GM21619 (cell line): ENCODE measurements around the gene TBX5.
"Not testable (repeated sequence)": the region's sequence is repeated elsewhere in the genome, so short reads cannot be mapped to it uniquely, and the experiment has no call there.

ENCODE experiments used
- ATAC-seq: cut with Tn5 transposase; IDR thresholded peaks from one replicate; pipeline ENCODE4 v1.9.1; 2021; ENCODE audit not compliant: unreplicated experiment

TBX5 gene

GRCh38 chr12:114391088-114391487 lies 14.9 kb downstream of the TBX5 start:
- no peak for ATAC-seq

- no peak for ATAC-seq
These were observed 21.2 kb downstream of the TBX5 start for GRCh38 chr12:114384739-114385138.

GRCh38 chr12:114381177-114381576 lies 24.8 kb downstream of the TBX5 start:
- no peak for ATAC-seq

- ATAC-seq: no peak
These were observed 34.2 kb downstream of the TBX5 start for GRCh38 chr12:114371733-114372132.

GRCh38 chr12:114371250-114371649 lies 34.7 kb downstream of the TBX5 start:
- ATAC-seq: no peak

GRCh38 chr12:114368685-114369452 lies 37.1 kb downstream of the TBX5 start:
- no peak for ATAC-seq

- ATAC-seq: no peak
These were observed 44.0 kb downstream of the TBX5 start for GRCh38 chr12:114361992-114362391.

- ATAC-seq: no peak
These were observed 44.4 kb downstream of the TBX5 start for GRCh38 chr12:114361545-114361944.

GRCh38 chr12:114360485-114360884 lies 45.5 kb downstream of the TBX5 start:
- ATAC-seq: no peak

- no peak for ATAC-seq
These were observed 50.4 kb downstream of the TBX5 start for GRCh38 chr12:114355389-114356088.

- ATAC-seq: not testable (repeated sequence)
These were observed 56.7 kb downstream of the TBX5 start for GRCh38 chr12:114349239-114349638.

- no peak for ATAC-seq
These were observed 58.1 kb downstream of the TBX5 start for GRCh38 chr12:114347861-114348260.

GRCh38 chr12:114344831-114345230 lies 61.1 kb downstream of the TBX5 start:
- ATAC-seq: no peak

GRCh38 chr12:114344303-114344663 lies 61.7 kb downstream of the TBX5 start:
- no peak for ATAC-seq

- ATAC-seq: no peak
These were observed 62.2 kb downstream of the TBX5 start for GRCh38 chr12:114343585-114344302.

- ATAC-seq: no peak
These were observed 63.3 kb downstream of the TBX5 start for GRCh38 chr12:114342656-114343055.

GRCh38 chr12:114341635-114342034 lies 64.3 kb downstream of the TBX5 start:
- no peak for ATAC-seq

- no peak for ATAC-seq
These were observed 65.7 kb downstream of the TBX5 start for GRCh38 chr12:114340231-114340630.

- ATAC-seq: no peak
These were observed 66.3 kb downstream of the TBX5 start for GRCh38 chr12:114339626-114340025.

GRCh38 chr12:114335607-114336006 lies 70.3 kb downstream of the TBX5 start:
- no peak for ATAC-seq

- no peak for ATAC-seq
These were observed 71.5 kb downstream of the TBX5 start for GRCh38 chr12:114334395-114334794.

- no peak for ATAC-seq
These were observed 77.7 kb downstream of the TBX5 start for GRCh38 chr12:114328292-114328691.
